Activated CD4-positive, CD25-positive, alpha-beta regulatory T cell (primary cell): ENCODE results near the gene PRRC2A.

Source experiments
- DNase-seq, 4 experiments: peaks; one replicate each; lab custom pipeline; 2025; lab: John Stamatoyannopoulos, UW

The PRRC2A gene

GRCh38 chr6:31666337-31666965, 45.9 kb downstream of the PRRC2A start:
- no peak for DNase-seq

- no peak for DNase-seq
Observed at GRCh38 chr6:31669676-31670075, 49.2 kb downstream of the PRRC2A start, which contains the start of gene LY6G5B. Gene LY6G5B, plus strand, starts transcription at chr6:31669976. Its CDS starts 975 bp downstream, at chr6:31670951.

GRCh38 chr6:31676322-31676903, 55.9 kb downstream of the PRRC2A start:
- no peak for DNase-seq

- no peak for DNase-seq
Observed at GRCh38 chr6:31676904-31677303, 56.4 kb downstream of the PRRC2A start.

- DNase-seq: no peak
Observed at GRCh38 chr6:31677955-31678354, 57.4 kb downstream of the PRRC2A start.

- peak; percentile 12 to 31 (median 30) for DNase-seq
Observed at GRCh38 chr6:31680226-31681134, 60.0 kb downstream of the PRRC2A start, which contains the start of gene LY6G5C. Gene LY6G5C, minus strand, starts transcription at chr6:31681067. Its CDS starts 694 bp downstream, at chr6:31680373.

- peak in 1 of 4 experiments; percentile 19 for DNase-seq
Observed at GRCh38 chr6:31681135-31681671, 60.7 kb downstream of the PRRC2A start.

GRCh38 chr6:31683591-31683990, 63.1 kb downstream of the PRRC2A start:
- DNase-seq: no peak

- no peak for DNase-seq
Observed at GRCh38 chr6:31686483-31686882, 66.0 kb downstream of the PRRC2A start.

- no peak for DNase-seq
Observed at GRCh38 chr6:31687321-31687720, 66.8 kb downstream of the PRRC2A start.
